Inflammatory macrophage treated with lipopolysaccharide for 4 hours (primary cell): ENCODE data around the gene C10orf90.

ENCODE experiments used
- DNase-seq: peaks from one replicate; pipeline ENCODE4 v3.0.0-alpha.2; 2020

C10orf90 gene

GRCh38 chr10:126458466-126458865, 212.0 kb downstream of the C10orf90 start:
- no peak for DNase-seq

- DNase-seq: no peak
Measured at GRCh38 chr10:126456632-126457031, 213.9 kb downstream of the C10orf90 start.

GRCh38 chr10:126455766-126456405, 214.6 kb downstream of the C10orf90 start:
- no peak for DNase-seq

- DNase-seq: no peak
Measured at GRCh38 chr10:126455036-126455765, 215.3 kb downstream of the C10orf90 start.

GRCh38 chr10:126454045-126454751, 216.3 kb downstream of the C10orf90 start:
- no peak for DNase-seq

- no peak for DNase-seq
Measured at GRCh38 chr10:126452245-126452644, 218.2 kb downstream of the C10orf90 start.

GRCh38 chr10:126448091-126448490, 222.4 kb downstream of the C10orf90 start:
- DNase-seq: no peak

- DNase-seq: no peak
Measured at GRCh38 chr10:126439942-126440341, 230.6 kb downstream of the C10orf90 start.

- no peak for DNase-seq
Measured at GRCh38 chr10:126438407-126438783, 232.1 kb downstream of the C10orf90 start.

GRCh38 chr10:126437635-126438406, 232.7 kb downstream of the C10orf90 start:
- DNase-seq: no peak

GRCh38 chr10:126434235-126434634, 236.3 kb downstream of the C10orf90 start:
- DNase-seq: no peak

GRCh38 chr10:126433351-126433750, 237.1 kb downstream of the C10orf90 start:
- no peak for DNase-seq

GRCh38 chr10:126432507-126432906, 238.0 kb downstream of the C10orf90 start:
- DNase-seq: no peak

- DNase-seq: no peak
Measured at GRCh38 chr10:126431816-126432215, 238.7 kb downstream of the C10orf90 start.

GRCh38 chr10:126430512-126430911, 240.0 kb downstream of the C10orf90 start:
- DNase-seq: no peak

- DNase-seq: no peak
Measured at GRCh38 chr10:126429275-126429674, 241.2 kb downstream of the C10orf90 start.

GRCh38 chr10:126425489-126426065, 244.9 kb downstream of the C10orf90 start:
- no peak for DNase-seq

- no peak for DNase-seq
Measured at GRCh38 chr10:126425032-126425431, 245.5 kb downstream of the C10orf90 start.

GRCh38 chr10:126423732-126424491, 246.6 kb downstream of the C10orf90 start:
- DNase-seq: no peak

- DNase-seq: no peak
Measured at GRCh38 chr10:126422567-126422966, 247.9 kb downstream of the C10orf90 start.

- DNase-seq: no peak
Measured at GRCh38 chr10:126421756-126422256, 248.7 kb downstream of the C10orf90 start.
